HCT116 (cell line): ENCODE measurements around the gene TNN. TPM values are rescaled to one million over a fixed set of nuclear protein-coding genes. Genes with fewer than 3 reads are reported as not detected.

Source experiments
- ATAC-seq: fragments of 200-7000 bp; cut with Tn5 transposase; 2 replicates; pipeline ENCODE4 v1.9.1; 2020; ENCODE audit warnings: mild to moderate bottlenecking, moderate library complexity
- BruUV-seq: library from RNA; stranded (reverse); fragments of 400-500 nt; replicated peaks from 2 replicates; lab custom pipeline; 2021; lab: Mats Ljungman, UMichigan
- CTCF ChIA-PET: fragments of 300-600 bp; sonication (Branson Sonifier 250); formaldehyde crosslinking; loops from one replicate; lab custom pipeline; 2021; ENCODE audit warnings: antibody characterized with exemption; lab: Charles Lee
- POLR2A ChIA-PET: fragments of 300-600, 350-600 bp; sonication (Branson Sonifier 250); formaldehyde crosslinking; loops from one replicate; lab custom pipeline; 2021; ENCODE audit warnings: antibody characterized with exemption; lab: Charles Lee
- RAD21 ChIA-PET, 2 experiments: fragments of 300-600 bp; sonication (Branson Sonifier 250); formaldehyde crosslinking; loops; one replicate each; lab custom pipeline; 2023; ENCODE audit warnings: low total read pairs in 2 of 2; ENCODE audit not compliant: uncharacterized antibody in 2 of 2, unreplicated experiment in 2 of 2, low non-redundant PET in 1 of 2; lab: Charles Lee
- DNase-seq: peaks from one replicate; pipeline ENCODE4 v3.0.0-alpha.2; 2010; ENCODE audit warnings: low read depth, low spot score
- H2AFZ ChIP-seq: fragments of 200-600 bp; shearing (Covaris generic), sonication (generic); 2 replicates; pipeline ENCODE4 v1.6.1; 2017; ENCODE audit warnings: low read depth, mixed run types, mixed read lengths, antibody characterized with exemption, low read length; ENCODE audit not compliant: poor library complexity, severe bottlenecking
- H3K27ac ChIP-seq: 2 replicates; pipeline ENCODE4 v1.5.1; 2012; ENCODE audit warnings: low read depth, low read length
- H3K27me3 ChIP-seq: fragments of 200-600 bp; sonication (generic); 2 replicates; pipeline ENCODE4 v1.6.1; 2016; ENCODE audit warnings: mixed run types, low read length, mixed read lengths; ENCODE audit not compliant: insufficient read depth
- H3K36me3 ChIP-seq, 2 experiments: fragments of 200-500 bp in 1 of 2; fragments of 200-600 bp in 1 of 2; sonication (Bioruptor generic) in 1 of 2; sonication (generic) in 1 of 2; 2 replicates each; pipeline versions ENCODE4 v1.5.1 to v1.6.1; 2014 to 2016; ENCODE audit warnings: low read length in 2 of 2, inconsistent platforms in 1 of 2, mixed read lengths in 1 of 2, mixed run types in 1 of 2; ENCODE audit not compliant: insufficient read depth in 2 of 2, control insufficient read depth in 1 of 2
- H3K4me1 ChIP-seq, 2 experiments: fragments of 200-600 bp in 1 of 2; sonication (generic) in 1 of 2; 2 replicates each; pipeline versions ENCODE4 v1.5.1 to v1.6.1; 2012 to 2017; ENCODE audit warnings: low read length in 2 of 2, inconsistent platforms in 1 of 2, mild to moderate bottlenecking in 1 of 2, mixed read lengths in 1 of 2, mixed run types in 1 of 2, moderate library complexity in 1 of 2; ENCODE audit not compliant: insufficient read depth in 2 of 2, control insufficient read depth in 1 of 2
- H3K4me2 ChIP-seq: fragments of 200-600 bp; sonication (generic); 2 replicates; pipeline ENCODE4 v1.6.1; 2017; ENCODE audit warnings: mixed run types, low read length, mixed read lengths
- H3K4me3 ChIP-seq, 2 experiments: fragments of 200-600 bp in 1 of 2; sonication (generic) in 1 of 2; replicated peaks in 1 of 2; 2 replicates each; pipeline ENCODE4 v1.5.1; 2011 to 2016; ENCODE audit warnings: low read length in 2 of 2, control low read depth in 1 of 2, low read depth in 1 of 2, mild to moderate bottlenecking in 1 of 2, mixed read lengths in 1 of 2, mixed run types in 1 of 2
- H3K79me2 ChIP-seq: fragments of 200-600 bp; sonication (generic); 2 replicates; pipeline ENCODE4 v1.6.1; 2017; ENCODE audit warnings: mild to moderate bottlenecking, mixed run types, low read length, moderate library complexity, mixed read lengths; ENCODE audit not compliant: insufficient read depth
- H3K9ac ChIP-seq: fragments of 200-600 bp; sonication (generic); 2 replicates; pipeline ENCODE4 v1.6.1; 2016; ENCODE audit warnings: low read length, mixed read lengths
- H3K9me2 ChIP-seq: fragments of 200-600 bp; sonication (generic), shearing (Covaris generic); 2 replicates; pipeline ENCODE4 v1.6.1; 2017; ENCODE audit warnings: mixed run types, mild to moderate bottlenecking, moderate library complexity; ENCODE audit not compliant: insufficient read depth
- H3K9me3 ChIP-seq, 2 experiments: fragments of 200-500 bp in 1 of 2; fragments of 200-600 bp in 1 of 2; sonication (Bioruptor generic) in 1 of 2; sonication (generic) in 1 of 2; 2 replicates each; pipeline ENCODE4 v1.6.1; 2014 to 2017; ENCODE audit warnings: low read length in 2 of 2, mixed read lengths in 2 of 2, inconsistent platforms in 1 of 2, low read depth in 1 of 2, mild to moderate bottlenecking in 1 of 2, mixed run types in 1 of 2, moderate library complexity in 1 of 2; ENCODE audit not compliant: control insufficient read depth in 1 of 2, insufficient read depth in 1 of 2
- H4K20me1 ChIP-seq: fragments of 200-600 bp; sonication (generic), shearing (Covaris generic); 2 replicates; pipeline ENCODE4 v1.6.1; 2017; ENCODE audit warnings: mixed run types, mild to moderate bottlenecking, moderate library complexity; ENCODE audit not compliant: insufficient read depth
- CEBPB ChIP-seq: IDR thresholded peaks from 2 replicates; pipeline ENCODE4 v1.6.1; 2012; ENCODE audit warnings: low read depth
- EZH2 ChIP-seq: fragments of 200-600 bp; sonication (generic); IDR thresholded peaks from 2 replicates; pipeline ENCODE4 v1.6.1; 2017; ENCODE audit warnings: antibody characterized with exemption, mixed run types
- FOSL1 ChIP-seq: IDR thresholded peaks from 2 replicates; pipeline ENCODE4 v1.6.1; 2012; ENCODE audit warnings: low read depth
- POLR2A ChIP-seq: IDR thresholded peaks from 2 replicates; pipeline ENCODE4 v1.7.0; 2011; ENCODE audit warnings: borderline replicate concordance; ENCODE audit not compliant: insufficient read depth, insufficient read length; ENCODE audit errors: extremely low read depth
- RAD21 ChIP-seq: IDR thresholded peaks from 2 replicates; pipeline ENCODE4 v1.6.1; 2012; ENCODE audit warnings: low read depth, mild to moderate bottlenecking
- SRF ChIP-seq: IDR thresholded peaks from 2 replicates; pipeline ENCODE4 v1.6.1; 2012; ENCODE audit warnings: low read depth
- TCF7L2 ChIP-seq: IDR thresholded peaks from 2 replicates; pipeline ENCODE4 v1.7.0; 2011; ENCODE audit warnings: borderline replicate concordance, inconsistent platforms; ENCODE audit not compliant: insufficient read depth, insufficient read length; ENCODE audit errors: extremely low read depth
- ZFX ChIP-seq: fragments of 450-650 bp; IDR thresholded peaks from 2 replicates; pipeline ENCODE4 v1.6.1; 2017
- intact Hi-C: fragments of 100-400 bp; cut with micrococcal nuclease; formaldehyde crosslinking; loops from 2 replicates; pipeline ENCODE4 v1.10.0; 2022
- total RNA-seq: library from RNA; stranded (reverse); gene quantifications from one replicate; pipeline ENCODE4 v1.2.1, GENCODE V29; 2021; ENCODE audit not compliant: unreplicated experiment
- TF ChIP-seq, protein P1 (sequence below), 3 experiments: fragments of 200-600 bp in 1 of 3; sonication (generic) in 1 of 3; IDR thresholded peaks in 2 of 3; conservative IDR thresholded peaks in 1 of 3; 2 replicates each; pipeline ENCODE4 v1.5.1; 2012 to 2017; ENCODE audit warnings: low read depth in 2 of 3, low read length in 2 of 3, antibody characterized with exemption in 1 of 3, borderline replicate concordance in 1 of 3, control low read depth in 1 of 3, mild to moderate bottlenecking in 1 of 3, mixed read lengths in 1 of 3, mixed run types in 1 of 3, moderate library complexity in 1 of 3; ENCODE audit not compliant: insufficient read depth in 1 of 3
- TF ChIP-seq, protein P2 (sequence below): IDR thresholded peaks from 2 replicates; pipeline ENCODE4 v1.6.1; 2012
- TF ChIP-seq, protein P3 (sequence below): IDR thresholded peaks from 2 replicates; pipeline ENCODE4 v1.6.1; 2012; ENCODE audit warnings: low read depth

TNN gene
- total RNA-seq, 1 experiment from 2014 or later = not detected

DNA sequence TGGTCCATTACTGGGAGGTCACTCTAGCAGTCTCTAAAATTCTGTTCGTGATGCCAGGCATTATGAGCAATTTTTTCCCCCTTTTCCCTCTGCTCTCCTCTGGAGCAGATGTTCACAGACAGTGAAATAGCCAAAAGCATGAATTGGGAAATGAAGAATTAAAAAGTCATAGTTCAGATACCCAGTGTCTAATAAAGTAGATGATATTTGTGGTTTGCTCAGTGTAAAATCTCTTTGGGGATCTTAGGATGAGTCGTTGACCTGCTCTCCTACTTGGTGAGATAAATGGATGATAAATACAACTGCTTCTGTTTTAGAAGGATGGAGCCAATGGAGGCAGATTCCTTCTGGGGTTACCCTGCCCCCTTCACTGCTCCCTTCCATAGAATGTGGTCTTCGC lies 68.6 kb downstream of the TNN start:
- intact Hi-C loops = no loop called here
- ChIA-PET RAD21 (no interaction called here), POLR2A (no interaction called here), CTCF (interaction anchor here (2.7 kb wide), 1 partner anchor 10 kb away, joined by 8 read pairs; no protein-coding TSS in a partner anchor)
- H4K20me1 ChIP-seq = no peaks in the 10 kb centered on the region
- H3K79me2 ChIP-seq = no peaks in the 10 kb centered on the region
- no peaks in the 10 kb centered on the region for H3K36me3 ChIP-seq
- H3K4me2 ChIP-seq = no peak overlapping the region
- no peak overlapping the region for H3K27ac ChIP-seq
- H3K4me1 ChIP-seq = peaks cover 0 to 8% of the 10 kb centered on the region in 2 experiments; a peak in 1 of 4 replicates
- no peaks in the 10 kb centered on the region for H3K9me3 ChIP-seq
- no peak for ATAC-seq
- peaks cover 7% of the 10 kb centered on the region for H3K27me3 ChIP-seq
- TF ChIP-seq POLR2A (no peak), RAD21 (no peak), FOSL1 (no peak), TCF7L2 (no peak), SRF (no peak), EZH2 (no peak), ZFX (no peak), CEBPB (no peak)
- TF ChIP-seq, protein P1, sequence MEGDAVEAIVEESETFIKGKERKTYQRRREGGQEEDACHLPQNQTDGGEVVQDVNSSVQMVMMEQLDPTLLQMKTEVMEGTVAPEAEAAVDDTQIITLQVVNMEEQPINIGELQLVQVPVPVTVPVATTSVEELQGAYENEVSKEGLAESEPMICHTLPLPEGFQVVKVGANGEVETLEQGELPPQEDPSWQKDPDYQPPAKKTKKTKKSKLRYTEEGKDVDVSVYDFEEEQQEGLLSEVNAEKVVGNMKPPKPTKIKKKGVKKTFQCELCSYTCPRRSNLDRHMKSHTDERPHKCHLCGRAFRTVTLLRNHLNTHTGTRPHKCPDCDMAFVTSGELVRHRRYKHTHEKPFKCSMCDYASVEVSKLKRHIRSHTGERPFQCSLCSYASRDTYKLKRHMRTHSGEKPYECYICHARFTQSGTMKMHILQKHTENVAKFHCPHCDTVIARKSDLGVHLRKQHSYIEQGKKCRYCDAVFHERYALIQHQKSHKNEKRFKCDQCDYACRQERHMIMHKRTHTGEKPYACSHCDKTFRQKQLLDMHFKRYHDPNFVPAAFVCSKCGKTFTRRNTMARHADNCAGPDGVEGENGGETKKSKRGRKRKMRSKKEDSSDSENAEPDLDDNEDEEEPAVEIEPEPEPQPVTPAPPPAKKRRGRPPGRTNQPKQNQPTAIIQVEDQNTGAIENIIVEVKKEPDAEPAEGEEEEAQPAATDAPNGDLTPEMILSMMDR (IDR thresholded peaks at IDR 0.05 in 2 of 3, conservative IDR thresholded peaks at IDR 0.05 in 1 of 3; ENCODE audit: borderline replicate concordance in 1 of 3, insufficient read depth in 1 of 3, low read depth in 2 of 3, low read length in 2 of 3) = no peak
- TF ChIP-seq, protein P2, sequence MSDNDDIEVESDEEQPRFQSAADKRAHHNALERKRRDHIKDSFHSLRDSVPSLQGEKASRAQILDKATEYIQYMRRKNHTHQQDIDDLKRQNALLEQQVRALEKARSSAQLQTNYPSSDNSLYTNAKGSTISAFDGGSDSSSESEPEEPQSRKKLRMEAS = no peak
- TF ChIP-seq, protein P3, sequence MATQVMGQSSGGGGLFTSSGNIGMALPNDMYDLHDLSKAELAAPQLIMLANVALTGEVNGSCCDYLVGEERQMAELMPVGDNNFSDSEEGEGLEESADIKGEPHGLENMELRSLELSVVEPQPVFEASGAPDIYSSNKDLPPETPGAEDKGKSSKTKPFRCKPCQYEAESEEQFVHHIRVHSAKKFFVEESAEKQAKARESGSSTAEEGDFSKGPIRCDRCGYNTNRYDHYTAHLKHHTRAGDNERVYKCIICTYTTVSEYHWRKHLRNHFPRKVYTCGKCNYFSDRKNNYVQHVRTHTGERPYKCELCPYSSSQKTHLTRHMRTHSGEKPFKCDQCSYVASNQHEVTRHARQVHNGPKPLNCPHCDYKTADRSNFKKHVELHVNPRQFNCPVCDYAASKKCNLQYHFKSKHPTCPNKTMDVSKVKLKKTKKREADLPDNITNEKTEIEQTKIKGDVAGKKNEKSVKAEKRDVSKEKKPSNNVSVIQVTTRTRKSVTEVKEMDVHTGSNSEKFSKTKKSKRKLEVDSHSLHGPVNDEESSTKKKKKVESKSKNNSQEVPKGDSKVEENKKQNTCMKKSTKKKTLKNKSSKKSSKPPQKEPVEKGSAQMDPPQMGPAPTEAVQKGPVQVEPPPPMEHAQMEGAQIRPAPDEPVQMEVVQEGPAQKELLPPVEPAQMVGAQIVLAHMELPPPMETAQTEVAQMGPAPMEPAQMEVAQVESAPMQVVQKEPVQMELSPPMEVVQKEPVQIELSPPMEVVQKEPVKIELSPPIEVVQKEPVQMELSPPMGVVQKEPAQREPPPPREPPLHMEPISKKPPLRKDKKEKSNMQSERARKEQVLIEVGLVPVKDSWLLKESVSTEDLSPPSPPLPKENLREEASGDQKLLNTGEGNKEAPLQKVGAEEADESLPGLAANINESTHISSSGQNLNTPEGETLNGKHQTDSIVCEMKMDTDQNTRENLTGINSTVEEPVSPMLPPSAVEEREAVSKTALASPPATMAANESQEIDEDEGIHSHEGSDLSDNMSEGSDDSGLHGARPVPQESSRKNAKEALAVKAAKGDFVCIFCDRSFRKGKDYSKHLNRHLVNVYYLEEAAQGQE = no peak
- H3K4me3 ChIP-seq = no peak overlapping the region
- no peak overlapping the region for H3K9ac ChIP-seq
- no peak for DNase-seq
- no peaks in the 10 kb centered on the region for H3K9me2 ChIP-seq
- no peak overlapping the region for H2AFZ ChIP-seq
- no TSS peak for BruUV-seq
